HepG2 (cell line): ENCODE results near the gene ATP23. TPM values are rescaled to one million over a fixed set of nuclear protein-coding genes. Genes with fewer than 3 reads are reported as not detected.

Source experiments
- ATAC-seq: fragments of 200-7000 bp; cut with Tn5 transposase; 3 replicates; pipeline ENCODE4 v1.9.1; 2020; ENCODE audit warnings: mild to moderate bottlenecking, moderate library complexity
- BruUV-seq: library from RNA; stranded (reverse); fragments of 400-500 nt; replicated peaks from 2 replicates; lab custom pipeline; 2021; lab: Mats Ljungman, UMichigan
- CTCF ChIA-PET: fragments of 300-600 bp; formaldehyde crosslinking; extraction: SDS; loops from one replicate; lab custom pipeline; 2021; ENCODE audit warnings: low total read pairs, inconsistent platforms, low intra/inter-chr PET ratio; lab: Yijun Ruan, JAX
- POLR2A ChIA-PET: fragments of 350-600 bp; sonication (Branson Sonifier 250); formaldehyde crosslinking; loops from one replicate; lab custom pipeline; 2020; ENCODE audit warnings: antibody characterized with exemption, inconsistent platforms; lab: Yijun Ruan, JAX
- DNase-seq: peaks from one replicate; pipeline ENCODE4 v3.0.0-alpha.2; 2015; ENCODE audit warnings: low spot score
- FAIRE-seq: peaks from 3 replicates; lab custom pipeline; 2011; peaks lifted over from hg19 to GRCh38; lab: Jason Lieb, UNC
- H2AFZ ChIP-seq: one replicate; pipeline ENCODE4 v1.6.1; 2011; ENCODE audit warnings: low read length, inconsistent platforms
- H3K27ac ChIP-seq: fragments of 300-600 bp; 3 replicates; pipeline ENCODE4 v1.8.0; 2011; ENCODE audit warnings: mixed run types, mild to moderate bottlenecking, mixed read lengths, low read length, inconsistent platforms; ENCODE audit not compliant: insufficient read depth; ENCODE audit errors: extremely low read length
- H3K27me3 ChIP-seq, 2 experiments: fragments of 200-600 bp in 1 of 2; 2 replicates in 1 of 2; 3 replicates in 1 of 2; pipeline versions ENCODE4 v1.6.0 to v1.8.0; 2011; ENCODE audit warnings: low read length in 2 of 2, mild to moderate bottlenecking in 2 of 2, moderate library complexity in 2 of 2, inconsistent platforms in 1 of 2; ENCODE audit not compliant: insufficient read depth in 2 of 2, control insufficient read depth in 1 of 2
- H3K36me3 ChIP-seq, 2 experiments: fragments of 200-600 bp in 1 of 2; replicated peaks in 1 of 2; 2 replicates in 1 of 2; 3 replicates in 1 of 2; pipeline versions ENCODE4 v1.5.1 to v1.8.0; 2011; ENCODE audit warnings: low read length in 2 of 2, inconsistent platforms in 1 of 2; ENCODE audit not compliant: insufficient read depth in 2 of 2, control insufficient read depth in 1 of 2
- H3K4me1 ChIP-seq: 2 replicates; pipeline ENCODE4 v1.5.1; 2012; ENCODE audit warnings: low read length, inconsistent platforms; ENCODE audit not compliant: insufficient read depth
- H3K4me2 ChIP-seq: 2 replicates; pipeline ENCODE4 v1.6.0; 2011; ENCODE audit warnings: low read depth, low read length, inconsistent platforms
- H3K4me3 ChIP-seq, 3 experiments: fragments of 200-600 bp in 1 of 3; sonication (generic), shearing (Covaris generic) in 1 of 3; replicated peaks in 1 of 3; 2 replicates each; pipeline ENCODE4 v1.5.1; 2011 to 2016; ENCODE audit warnings: low read length in 3 of 3, inconsistent platforms in 2 of 3, low read depth in 2 of 3, mild to moderate bottlenecking in 2 of 3, control low read depth in 1 of 3, mixed read lengths in 1 of 3; ENCODE audit not compliant: insufficient read depth in 1 of 3
- H3K79me2 ChIP-seq: one replicate; pipeline ENCODE4 v1.6.1; 2011; ENCODE audit warnings: low read length, inconsistent platforms; ENCODE audit not compliant: insufficient read depth
- H3K9ac ChIP-seq: 2 replicates; pipeline ENCODE4 v1.6.0; 2011; ENCODE audit warnings: mild to moderate bottlenecking, low read depth, low read length, inconsistent platforms; ENCODE audit not compliant: insufficient read depth
- H3K9me3 ChIP-seq: 2 replicates; pipeline ENCODE4 v1.5.1; 2012; ENCODE audit warnings: mild to moderate bottlenecking, low read length
- H4K20me1 ChIP-seq: 2 replicates; pipeline ENCODE4 v1.6.0; 2011; ENCODE audit warnings: inconsistent platforms, mild to moderate bottlenecking, low read length, moderate library complexity; ENCODE audit not compliant: insufficient read depth
- CREM ChIP-seq, 2 experiments: sonication (generic) in 1 of 2; formaldehyde crosslinking in 1 of 2; IDR thresholded peaks; 2 replicates each; pipeline versions ENCODE4 v1.4.0 to v1.6.1; 2016 to 2020; ENCODE audit warnings: antibody characterized with exemption in 1 of 2, mild to moderate bottlenecking in 1 of 2, missing genetic modification reagents in 1 of 2
- HMG20B ChIP-seq: conservative IDR thresholded peaks from 2 replicates; pipeline ENCODE4 v1.6.1; 2016; ENCODE audit warnings: missing genetic modification reagents, missing compliant biosample characterization
- RFX1 ChIP-seq: fragments of 450-650 bp; IDR thresholded peaks from 2 replicates; pipeline ENCODE4 v1.6.1; 2017
- SETDB1 ChIP-seq: sonication (generic); formaldehyde crosslinking; IDR thresholded peaks from 2 replicates; pipeline ENCODE4 v1.5.1; 2020; ENCODE audit warnings: missing genetic modification reagents, mild to moderate bottlenecking, borderline replicate concordance
- SIN3A ChIP-seq: IDR thresholded peaks from 2 replicates; pipeline ENCODE4 v1.6.1; 2011; ENCODE audit warnings: low read depth, mild to moderate bottlenecking, control low read depth, low read length, borderline replicate concordance
- TCF12 ChIP-seq, 2 experiments: fragments of 450-650 bp in 1 of 2; sonication (generic) in 1 of 2; formaldehyde crosslinking in 1 of 2; IDR thresholded peaks; 2 replicates each; pipeline versions ENCODE4 v1.6.1 to v1.8.0; 2017 to 2022; ENCODE audit warnings: antibody characterized with exemption in 1 of 2, mild to moderate bottlenecking in 1 of 2, missing genetic modification reagents in 1 of 2, moderate library complexity in 1 of 2
- U2AF1 ChIP-seq: fragments of 200-400 bp; formaldehyde crosslinking; optimal IDR thresholded peaks from 2 replicates; pipeline ENCODE3; 2017; ENCODE audit warnings: mild to moderate bottlenecking, low read depth, low read length
- XBP1 ChIP-seq: sonication (generic); formaldehyde crosslinking; IDR thresholded peaks from 2 replicates; pipeline ENCODE4 v1.5.0; 2020; ENCODE audit warnings: missing genetic modification reagents
- XRCC5 ChIP-seq: fragments of 200-400 bp; formaldehyde crosslinking; optimal IDR thresholded peaks from 2 replicates; pipeline ENCODE3; 2017; ENCODE audit warnings: mild to moderate bottlenecking, low read length
- ZNF549 ChIP-seq: sonication (generic); formaldehyde crosslinking; IDR thresholded peaks from 2 replicates; pipeline ENCODE4 v1.5.0; 2020; ENCODE audit warnings: missing genetic modification reagents
- ZNF776 ChIP-seq: sonication (generic); formaldehyde crosslinking; IDR thresholded peaks from 2 replicates; pipeline ENCODE4 v1.4.0; 2020; ENCODE audit warnings: mild to moderate bottlenecking, missing genetic modification reagents
- ZNF782 ChIP-seq: sonication (generic); formaldehyde crosslinking; IDR thresholded peaks from 2 replicates; pipeline ENCODE4 v1.4.0; 2020; ENCODE audit warnings: missing genetic modification reagents, mild to moderate bottlenecking, borderline replicate concordance
- WGBS: methylation state at CpG from one replicate; pipeline ENCODE4 v1.1.6; 2017; ENCODE audit warnings: low lambda C conversion rate; 5-methylcytosine and 5-hydroxymethylcytosine counted together
- in situ Hi-C: cut with HindIII; loops from 2 replicates; pipeline ENCODE4 v1.10.0; 2017; ENCODE audit warnings: low pct_unique_long_range_greater_than_20kb; ENCODE audit not compliant: extremely low pct_ligation_motif_present
- intact Hi-C: fragments of 100-400 bp; cut with micrococcal nuclease; formaldehyde crosslinking; loops from one replicate; pipeline ENCODE4 v1.10.0; 2022; ENCODE audit not compliant: unreplicated experiment
- polyA plus RNA-seq, 8 experiments: library from polyadenylated mRNA; depleted of rRNA in 3 of 8; stranded (reverse) in 7 of 8; unstranded in 1 of 8; fragments of >200 nt; fragmentation: Illumina TruSeq in 4 of 8; extraction: Trizol in 4 of 8; gene quantifications; 2 replicates each; pipeline versions ENCODE4 v1.2.1 to v1.2.3, GENCODE V29; 2011 to 2016; ENCODE audit warnings: low read depth in 4 of 8, missing spikeins in 1 of 8, mixed read lengths in 1 of 8; ENCODE audit not compliant: insufficient read depth in 1 of 8
- total RNA-seq, 5 experiments: library from RNA; depleted of rRNA; stranded (reverse); fragments of >200 nt; fragmentation: Illumina TruSeq; extraction: Trizol; gene quantifications; 2 replicates each; pipeline ENCODE4 v1.2.3, GENCODE V29; 2016; ENCODE audit warnings: low read depth in 1 of 5
- TF ChIP-seq, protein P1 (sequence below): sonication (generic); formaldehyde crosslinking; IDR thresholded peaks from 2 replicates; pipeline ENCODE4 v1.5.0; 2020; ENCODE audit warnings: missing genetic modification reagents, mild to moderate bottlenecking, borderline replicate concordance

Gene ATP23
- total and polyA plus RNA-seq, 2 of the 13 experiments (the other 11 are each of a cell fraction or from before 2014, with no cell fraction given): 12.1 to 14.7 TPM

DNA sequence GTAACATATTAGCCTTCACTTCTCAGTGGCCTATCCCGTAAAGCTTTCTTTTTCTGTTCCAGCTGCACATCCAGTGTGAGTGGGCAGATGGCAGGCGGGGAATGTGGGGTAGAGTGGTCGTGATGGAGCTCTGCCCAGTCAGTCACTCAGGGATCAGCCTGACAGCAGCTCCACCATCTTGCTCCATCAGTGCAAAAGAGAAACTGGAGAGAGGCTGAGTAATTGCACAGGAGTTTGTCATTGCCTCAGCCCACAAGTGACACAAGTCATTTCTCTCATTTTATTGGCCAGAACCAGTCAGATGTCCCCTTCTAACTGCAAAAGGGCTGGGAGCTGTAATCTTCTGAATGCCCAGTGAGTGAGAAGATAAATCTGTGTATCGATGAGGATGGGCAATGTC lies 66.5 kb downstream of the ATP23 start:
- Histone ChIP-seq H2AFZ (no peak overlapping the region), H3K9ac (no peak overlapping the region), H3K4me3 (no peak overlapping the region), H3K79me2 (no peaks in the 10 kb centered on the region), H3K36me3 (no peaks in the 10 kb centered on the region), H3K4me1 (no peaks in the 10 kb centered on the region), H3K9me3 (no peaks in the 10 kb centered on the region), H3K27me3 (no peaks in the 10 kb centered on the region), H3K4me2 (no peak overlapping the region), H4K20me1 (no peaks in the 10 kb centered on the region), H3K27ac (no peak overlapping the region)
- in situ Hi-C loops (no loop called here), intact Hi-C loops (no loop called here)
- DNase-seq: no peak
- FAIRE-seq: no peak
- TF ChIP-seq, protein P1, sequence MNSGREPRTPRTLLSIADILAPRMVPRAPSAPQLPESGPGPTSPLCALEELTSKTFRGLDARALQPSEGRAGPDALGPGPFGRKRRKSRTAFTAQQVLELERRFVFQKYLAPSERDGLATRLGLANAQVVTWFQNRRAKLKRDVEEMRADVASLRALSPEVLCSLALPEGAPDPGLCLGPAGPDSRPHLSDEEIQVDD (CRISPR knock-in tag): no peak
- TF ChIP-seq HMG20B (CRISPR knock-in tag): no peak
- TF ChIP-seq CREM (IDR thresholded peaks at IDR 0.05): no peak
- TF ChIP-seq CREM (CRISPR knock-in tag; IDR thresholded peaks at IDR 0.05): no peak
- TF ChIP-seq ZNF776 (CRISPR knock-in tag): no peak
- no peak for TF ChIP-seq RFX1
- no peak for TF ChIP-seq U2AF1
- no peak for TF ChIP-seq XRCC5
- TF ChIP-seq XBP1 (CRISPR knock-in tag): no peak
- no peak for TF ChIP-seq ZNF782 (CRISPR knock-in tag)
- no peak for TF ChIP-seq SETDB1 (CRISPR knock-in tag)
- no peak for TF ChIP-seq ZNF549
- no peak for TF ChIP-seq SIN3A
- TF ChIP-seq TCF12 (IDR thresholded peaks at IDR 0.05): no peak
- TF ChIP-seq TCF12 (CRISPR knock-in tag; IDR thresholded peaks at IDR 0.05): no peak
- ATAC-seq: no peak
- WGBS: 16% methylated on average over 4 of the region's 4 CpGs
- POLR2A ChIA-PET: no interaction called here
- CTCF ChIA-PET: no interaction called here
- BruUV-seq: no TSS peak
